BLaER1 treated with 17β-estradiol and CSF1 and Interleukin-3, amounts not matched to agents 10 nM and 100 nM (cell line): ENCODE results near the gene MOCOS.

Experiments used
- H3K27ac ChIP-seq, 11 experiments: shearing (Covaris generic); formaldehyde crosslinking; 2 replicates each; pipeline ENCODE4 v1.8.1; 2022
- H3K27me3 ChIP-seq, 11 experiments: shearing (Covaris generic); formaldehyde crosslinking; 2 replicates each; pipeline ENCODE4 v1.8.1; 2022
- H3K36me3 ChIP-seq, 11 experiments: shearing (Covaris generic); formaldehyde crosslinking; 2 replicates each; pipeline ENCODE4 v1.8.1; 2022
- H3K4me1 ChIP-seq, 10 experiments: shearing (Covaris generic); formaldehyde crosslinking; 2 replicates each; pipeline ENCODE4 v1.8.1; 2022
- H3K4me2 ChIP-seq, 11 experiments: shearing (Covaris generic); formaldehyde crosslinking; 2 replicates each; pipeline ENCODE4 v1.8.1; 2022
- H3K4me3 ChIP-seq, 10 experiments: shearing (Covaris generic); formaldehyde crosslinking; 2 replicates each; pipeline ENCODE4 v1.8.1; 2022
- H3K9ac ChIP-seq, 11 experiments: shearing (Covaris generic); formaldehyde crosslinking; 2 replicates each; pipeline ENCODE4 v1.8.1; 2022
- H3K9me3 ChIP-seq, 11 experiments: shearing (Covaris generic); formaldehyde crosslinking; replicated peaks in 1 of 11; 2 replicates each; pipeline ENCODE4 v1.8.1; 2022
- H4K20me1 ChIP-seq, 11 experiments: shearing (Covaris generic); formaldehyde crosslinking; 2 replicates each; pipeline ENCODE4 v1.8.1; 2022
- Cebpa-rat ChIP-seq, 11 experiments: shearing (Covaris generic); IDR thresholded peaks; 2 replicates each; pipeline ENCODE4 v1.8.1; 2022

MOCOS gene

DNA sequence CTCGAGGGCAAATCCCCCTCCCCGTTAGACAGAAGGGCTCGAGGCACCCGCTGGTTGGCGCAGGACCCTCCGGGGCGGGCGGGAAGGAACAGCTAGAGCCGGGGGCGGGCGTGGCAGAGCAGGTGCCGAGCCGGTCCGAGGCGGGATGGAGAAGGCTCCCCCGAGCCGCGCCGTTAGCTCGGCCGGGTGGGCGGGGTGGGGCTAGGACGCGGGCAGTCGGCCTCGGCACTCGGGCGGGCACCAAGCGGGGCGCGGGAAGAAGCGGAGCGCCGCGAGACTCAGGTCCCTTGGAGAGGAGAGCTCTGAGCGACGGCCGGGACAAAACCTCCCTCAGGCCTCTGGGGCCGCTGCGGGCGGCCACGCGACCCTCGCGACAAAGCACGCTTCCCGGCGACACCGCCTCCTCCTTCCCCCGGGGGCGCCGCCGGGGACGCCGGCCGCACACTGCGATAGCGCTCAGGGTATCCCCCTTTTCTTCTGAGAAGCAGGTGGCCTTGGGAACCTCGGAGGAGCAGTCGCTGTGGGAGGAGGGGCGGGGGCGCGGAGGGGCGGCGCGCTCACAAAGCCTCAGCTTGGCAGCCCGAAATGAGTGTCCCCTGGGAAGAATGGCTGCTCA is 110.9 kb downstream of the MOCOS start:
- Histone ChIP-seq H3K27ac (no peak overlapping the region), H3K4me1 (peaks cover 0 to 8% (median 2%) of the 10 kb centered on the region in 10 experiments; a peak in 8 of 20 replicates)

GRCh38 chr18:36299015-36299414 is 111.7 kb downstream of the MOCOS start:
- H3K27ac ChIP-seq = no peak overlapping the region
- H3K27me3 ChIP-seq = peaks cover 19 to 52% (median 36%) of the 10 kb centered on the region in 11 experiments; a peak in 19 of 22 replicates

More for the DNA sequence above, 110.9 kb downstream of the MOCOS start:
- H4K20me1 ChIP-seq = peaks cover 0 to 7% (median 0%) of the 10 kb centered on the region in 11 experiments; a peak in 3 of 22 replicates
- H3K4me2 ChIP-seq = peak overlapping the region; percentile 94 to 100 (median 99)
- H3K27me3 ChIP-seq = peaks cover 19 to 52% (median 36%) of the 10 kb centered on the region in 11 experiments; a peak in 19 of 22 replicates
- H3K9ac ChIP-seq = peak overlapping the region; percentile 41 to 79 (median 62); a peak in 18 of 22 replicates
- H3K36me3 ChIP-seq = no peaks in the 10 kb centered on the region
- no peaks in the 10 kb centered on the region for H3K9me3 ChIP-seq
- no peak for TF ChIP-seq Cebpa-rat (IDR thresholded peaks at IDR 0.05)
- peak overlapping the region; percentile 64 to 77 (median 70) for H3K4me3 ChIP-seq

GRCh38 chr18:36300211-36300610 is 112.9 kb downstream of the MOCOS start:
- H3K9ac ChIP-seq = no peak overlapping the region
- H3K27me3 ChIP-seq = peaks cover 19 to 52% (median 29%) of the 10 kb centered on the region in 11 experiments; a peak in 19 of 22 replicates
- no peaks in the 10 kb centered on the region for H3K9me3 ChIP-seq
- TF ChIP-seq Cebpa-rat (IDR thresholded peaks at IDR 0.05) = no peak
- H3K27ac ChIP-seq = no peak overlapping the region
- no peak overlapping the region for H3K4me3 ChIP-seq
- H3K36me3 ChIP-seq = no peaks in the 10 kb centered on the region
- peaks cover 0 to 7% (median 0%) of the 10 kb centered on the region in 11 experiments; a peak in 3 of 22 replicates for H4K20me1 ChIP-seq
- H3K4me2 ChIP-seq = no peak overlapping the region
- H3K4me1 ChIP-seq = peaks cover 0 to 8% (median 2%) of the 10 kb centered on the region in 10 experiments; a peak in 8 of 20 replicates

More at GRCh38 chr18:36299015-36299414, 111.7 kb downstream of the MOCOS start:
- H3K4me2 ChIP-seq = peak overlapping the region in 4 of 11 experiments; percentile 94 to 99 (median 98); a peak in 8 of 22 replicates
- peak overlapping the region in 1 of 10 experiments; percentile 74; a peak in 1 of 20 replicates for H3K4me3 ChIP-seq
- no peak for TF ChIP-seq Cebpa-rat (IDR thresholded peaks at IDR 0.05)
- no peaks in the 10 kb centered on the region for H3K36me3 ChIP-seq
- H3K4me1 ChIP-seq = peaks cover 0 to 8% (median 2%) of the 10 kb centered on the region in 10 experiments; a peak in 8 of 20 replicates
- H3K9ac ChIP-seq = no peak overlapping the region
- H3K9me3 ChIP-seq = no peaks in the 10 kb centered on the region
- H4K20me1 ChIP-seq = peaks cover 0 to 7% (median 0%) of the 10 kb centered on the region in 11 experiments; a peak in 3 of 22 replicates

GRCh38 chr18:36301884-36302283 is 114.6 kb downstream of the MOCOS start:
- Histone ChIP-seq H3K9me3 (no peaks in the 10 kb centered on the region), H3K27me3 (peaks cover 13 to 37% (median 21%) of the 10 kb centered on the region in 11 experiments; a peak in 18 of 22 replicates), H3K27ac (no peak overlapping the region), H3K4me1 (peaks cover 0 to 4% (median 0%) of the 10 kb centered on the region in 10 experiments; a peak in 2 of 20 replicates), H4K20me1 (peaks cover 0 to 7% (median 0%) of the 10 kb centered on the region in 11 experiments; a peak in 2 of 22 replicates), H3K36me3 (no peaks in the 10 kb centered on the region), H3K4me2 (no peak overlapping the region), H3K9ac (no peak overlapping the region), H3K4me3 (no peak overlapping the region)
- no peak for TF ChIP-seq Cebpa-rat (IDR thresholded peaks at IDR 0.05)

GRCh38 chr18:36302676-36303075 is 115.4 kb downstream of the MOCOS start:
- Histone ChIP-seq H4K20me1 (peaks cover 0 to 7% (median 0%) of the 10 kb centered on the region in 11 experiments; a peak in 2 of 22 replicates), H3K9me3 (no peaks in the 10 kb centered on the region), H3K4me2 (no peak overlapping the region), H3K4me1 (peaks cover 0 to 4% (median 0%) of the 10 kb centered on the region in 10 experiments; a peak in 1 of 20 replicates), H3K4me3 (no peak overlapping the region), H3K27ac (no peak overlapping the region), H3K27me3 (peaks cover 13 to 31% (median 19%) of the 10 kb centered on the region in 11 experiments; a peak in 18 of 22 replicates), H3K9ac (no peak overlapping the region), H3K36me3 (no peaks in the 10 kb centered on the region)
- TF ChIP-seq Cebpa-rat (IDR thresholded peaks at IDR 0.05) = no peak

DNA sequence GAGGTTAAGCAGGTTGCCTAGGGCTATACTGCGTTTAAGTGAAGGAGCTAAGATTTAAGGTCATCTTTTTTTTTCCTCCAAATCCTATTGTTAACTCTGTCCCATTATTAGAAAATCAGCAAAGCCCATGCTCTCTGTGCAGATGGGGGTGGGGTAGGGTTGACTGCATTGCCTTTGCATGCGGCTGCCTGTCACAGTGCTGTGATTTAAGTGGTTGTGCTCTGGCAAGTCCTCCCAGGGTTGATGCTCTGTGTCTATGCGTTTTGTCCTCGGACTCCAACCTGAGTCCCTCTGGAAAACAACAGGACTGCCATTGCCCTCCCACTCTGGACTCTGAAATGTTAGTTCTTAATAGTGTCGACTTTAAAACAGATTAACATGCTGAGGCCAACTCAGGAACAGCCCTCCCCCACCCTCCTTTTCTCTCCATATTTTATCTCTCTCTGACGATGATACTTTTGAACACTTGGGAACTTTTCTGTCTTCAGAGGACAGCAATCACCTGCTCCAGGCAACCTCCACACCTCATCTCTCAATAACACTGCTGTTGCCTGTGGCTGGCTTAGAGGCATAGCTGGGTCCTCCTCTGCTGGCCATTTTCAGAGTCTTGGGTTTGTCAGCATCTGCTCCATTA is 116.0 kb downstream of the MOCOS start:
- no peak for TF ChIP-seq Cebpa-rat (IDR thresholded peaks at IDR 0.05)
- peaks cover 0 to 4% (median 0%) of the 10 kb centered on the region in 10 experiments; a peak in 1 of 20 replicates for H3K4me1 ChIP-seq
- no peak overlapping the region for H3K9ac ChIP-seq
- peaks cover 0 to 7% (median 0%) of the 10 kb centered on the region in 11 experiments; a peak in 1 of 22 replicates for H4K20me1 ChIP-seq
- no peak overlapping the region for H3K27ac ChIP-seq
- H3K27me3 ChIP-seq = peaks cover 9 to 24% (median 13%) of the 10 kb centered on the region in 11 experiments; a peak in 16 of 22 replicates
- H3K36me3 ChIP-seq = no peaks in the 10 kb centered on the region
- H3K4me2 ChIP-seq = no peak overlapping the region
- H3K4me3 ChIP-seq = no peak overlapping the region
- no peaks in the 10 kb centered on the region for H3K9me3 ChIP-seq

GRCh38 chr18:36304723-36305122 is 117.4 kb downstream of the MOCOS start:
- H3K4me2 ChIP-seq = no peak overlapping the region
- H4K20me1 ChIP-seq = peaks cover 0 to 7% (median 0%) of the 10 kb centered on the region in 11 experiments; a peak in 1 of 22 replicates
- no peak overlapping the region for H3K4me3 ChIP-seq
- H3K27ac ChIP-seq = no peak overlapping the region
- H3K27me3 ChIP-seq = peaks cover 0 to 10% (median 0%) of the 10 kb centered on the region in 11 experiments; a peak in 7 of 22 replicates
- H3K36me3 ChIP-seq = no peaks in the 10 kb centered on the region
- H3K9me3 ChIP-seq = no peaks in the 10 kb centered on the region
- H3K9ac ChIP-seq = no peak overlapping the region
- no peak for TF ChIP-seq Cebpa-rat (IDR thresholded peaks at IDR 0.05)
- no peaks in the 10 kb centered on the region for H3K4me1 ChIP-seq

DNA sequence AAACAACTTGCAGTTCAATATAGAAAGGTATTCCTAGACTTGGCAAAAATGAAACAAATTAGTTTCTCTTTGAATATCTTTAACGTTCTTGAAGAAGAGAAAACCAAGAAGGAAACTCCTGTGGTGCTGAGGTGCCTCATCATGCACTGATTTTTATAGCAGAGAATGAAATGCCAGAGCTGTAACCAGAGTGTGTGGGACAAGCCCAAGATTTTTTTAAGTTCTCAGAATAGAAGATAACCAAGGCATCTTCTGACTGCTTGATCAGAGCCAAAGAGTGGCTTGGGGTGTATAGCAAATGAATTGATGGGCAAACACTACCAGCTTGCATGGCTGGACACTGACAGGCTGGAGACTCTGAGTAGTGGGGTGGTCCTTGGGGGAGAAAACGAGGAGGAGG is 118.1 kb downstream of the MOCOS start:
- H3K4me3 ChIP-seq = no peak overlapping the region
- no peak for TF ChIP-seq Cebpa-rat (IDR thresholded peaks at IDR 0.05)
- no peak overlapping the region for H3K27ac ChIP-seq
- peaks cover 0 to 4% (median 0%) of the 10 kb centered on the region in 11 experiments; a peak in 2 of 22 replicates for H3K27me3 ChIP-seq
- no peaks in the 10 kb centered on the region for H3K4me1 ChIP-seq
- H3K9me3 ChIP-seq = no peaks in the 10 kb centered on the region
- no peaks in the 10 kb centered on the region for H3K36me3 ChIP-seq
- peaks cover 0 to 4% (median 0%) of the 10 kb centered on the region in 11 experiments; a peak in 1 of 22 replicates for H4K20me1 ChIP-seq
- H3K4me2 ChIP-seq = no peak overlapping the region
- H3K9ac ChIP-seq = no peak overlapping the region

DNA sequence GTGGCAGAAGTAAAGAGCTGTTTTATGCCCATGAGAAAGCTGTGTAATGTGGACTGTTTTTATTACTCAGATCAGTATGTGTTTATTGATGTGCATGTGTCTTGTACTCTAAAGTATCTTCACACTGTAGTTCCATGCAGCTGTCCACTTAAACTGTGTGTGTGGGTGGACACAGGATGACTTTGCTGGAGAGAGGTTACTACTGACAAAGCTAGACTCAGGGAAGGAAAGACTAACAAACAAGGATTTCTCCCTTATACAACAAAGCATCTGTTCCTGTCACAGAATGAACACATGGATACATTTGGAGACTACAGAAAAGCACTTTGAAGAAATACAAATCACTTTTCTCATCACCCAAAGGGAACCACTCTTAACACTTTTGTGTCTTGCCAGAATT is 120.2 kb downstream of the MOCOS start:
- Histone ChIP-seq H4K20me1 (no peaks in the 10 kb centered on the region), H3K36me3 (no peaks in the 10 kb centered on the region), H3K9ac (no peak overlapping the region), H3K27ac (no peak overlapping the region), H3K4me1 (no peaks in the 10 kb centered on the region), H3K9me3 (no peaks in the 10 kb centered on the region), H3K4me2 (no peak overlapping the region), H3K4me3 (no peak overlapping the region), H3K27me3 (no peaks in the 10 kb centered on the region)
- no peak for TF ChIP-seq Cebpa-rat (IDR thresholded peaks at IDR 0.05)
